ENCODE results near the gene UNC80.

UNC80 gene

GRCh38 chr2:209986415-209986814 is 214.8 kb downstream of the UNC80 start:
- no peak for DNase-seq (ENCODE audit: insufficient read length, low spot score)
- no peak for FAIRE-seq
- TF ChIP-seq POLR2AphosphoS5 (IDR thresholded peaks at IDR 0.05; ENCODE audit: low read depth, low read length), result no peak

DNA sequence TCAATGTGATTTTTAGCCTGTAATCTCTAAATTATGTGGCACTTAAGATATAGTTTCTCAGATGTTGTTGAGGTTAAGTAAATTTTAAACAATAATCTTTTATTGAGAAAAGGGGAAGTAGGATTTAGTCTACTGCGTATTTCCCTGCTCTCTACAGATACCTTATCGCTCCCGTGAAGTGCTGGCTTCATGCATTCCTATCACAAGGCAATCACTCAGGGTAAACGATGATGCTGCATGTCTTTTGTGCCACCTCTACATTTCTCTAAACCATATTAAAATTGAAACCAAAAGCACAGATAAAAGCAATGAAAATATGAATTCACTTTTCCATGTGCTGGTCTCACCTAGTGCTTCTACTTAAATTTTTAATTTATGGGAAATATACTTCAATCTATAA is 216.4 kb downstream of the UNC80 start:
- no peak for FAIRE-seq
- no peak for TF ChIP-seq POLR2A (IDR thresholded peaks at IDR 0.05; ENCODE audit: low read depth, low read length)
- peak; percentile 63; the same call in 1 of the 2 replicates for TF ChIP-seq SPI1 (IDR thresholded peaks at IDR 0.05; ENCODE audit: low read depth, low read length)
- no peak for DNase-seq (ENCODE audit: insufficient read length, low spot score)

GRCh38 chr2:209990838-209991237 is 219.2 kb downstream of the UNC80 start:
- TF ChIP-seq TAF1 (IDR thresholded peaks at IDR 0.05; ENCODE audit: low read depth, low read length), result no peak
- TF ChIP-seq POU2F2 (IDR thresholded peaks at IDR 0.05; ENCODE audit: low read depth, low read length), result no peak
- TF ChIP-seq POLR2A (IDR thresholded peaks at IDR 0.05; ENCODE audit: low read depth, low read length), result no peak
- TF ChIP-seq SPI1 (IDR thresholded peaks at IDR 0.05; ENCODE audit: low read depth, low read length), result no peak
- TF ChIP-seq POLR2AphosphoS5 (IDR thresholded peaks at IDR 0.05; ENCODE audit: low read depth, low read length), result no peak
- no peak for TF ChIP-seq PAX5 (IDR thresholded peaks at IDR 0.05; ENCODE audit: insufficient read depth, low read length, severe bottlenecking)
- DNase-seq (ENCODE audit: insufficient read length, low spot score), result no peak
- FAIRE-seq, result no peak

DNA sequence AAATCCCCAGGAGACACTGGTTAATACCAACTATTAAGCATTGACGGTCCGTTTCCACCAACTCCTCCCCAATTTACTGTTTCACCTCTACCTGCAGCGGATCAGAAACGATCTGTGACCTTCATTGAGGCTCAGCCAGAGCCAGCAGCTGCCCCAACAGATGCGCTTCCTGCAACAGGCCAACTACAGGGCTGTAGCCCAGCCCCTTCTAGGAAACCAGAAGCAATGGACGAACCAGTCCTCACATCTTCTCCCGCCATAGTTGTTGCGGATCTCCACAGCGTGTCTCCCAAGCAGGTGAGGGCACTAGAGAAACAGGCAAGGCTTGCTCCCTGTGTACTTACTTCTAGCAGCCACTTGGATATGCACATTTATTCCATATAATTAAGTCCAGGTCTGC is 222.3 kb downstream of the UNC80 start:
- DNase-seq (ENCODE audit: insufficient read length, low spot score) (no peak), FAIRE-seq (no peak)
- TF ChIP-seq SPI1 (IDR thresholded peaks at IDR 0.05; ENCODE audit: low read depth, low read length), result no peak
- TF ChIP-seq POLR2A (IDR thresholded peaks at IDR 0.05; ENCODE audit: low read depth, low read length), result no peak
- no peak for TF ChIP-seq POU2F2 (IDR thresholded peaks at IDR 0.05; ENCODE audit: low read depth, low read length)
- no peak for TF ChIP-seq PAX5 (IDR thresholded peaks at IDR 0.05; ENCODE audit: insufficient read depth, low read length, severe bottlenecking)
- no peak for TF ChIP-seq POLR2AphosphoS5 (IDR thresholded peaks at IDR 0.05; ENCODE audit: low read depth, low read length)
- TF ChIP-seq TAF1 (IDR thresholded peaks at IDR 0.05; ENCODE audit: low read depth, low read length), result no peak

DNA sequence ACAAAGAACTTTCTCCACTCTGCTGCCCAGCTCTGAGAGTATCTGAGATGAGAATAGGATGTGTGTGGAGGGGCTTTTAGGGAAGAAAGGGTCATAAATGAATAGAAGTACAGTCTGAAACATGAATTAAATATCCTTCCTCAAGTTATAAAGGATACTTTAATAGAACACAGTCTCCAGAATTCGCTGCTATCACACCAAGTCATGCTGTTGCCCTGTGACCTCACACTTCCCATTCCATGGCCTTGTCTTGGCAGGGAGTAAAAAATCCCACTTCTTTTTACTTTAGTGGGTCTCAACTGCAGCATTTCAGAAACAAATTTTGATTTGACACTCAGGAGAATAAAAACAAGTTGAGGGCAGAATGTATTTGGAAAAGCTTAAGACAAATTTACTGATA is 227.0 kb downstream of the UNC80 start:
- TF ChIP-seq SPI1 (IDR thresholded peaks at IDR 0.05; ENCODE audit: low read depth, low read length), result no peak
- TF ChIP-seq POLR2A (IDR thresholded peaks at IDR 0.05; ENCODE audit: low read depth, low read length), result no peak
- no peak for TF ChIP-seq PAX5 (IDR thresholded peaks at IDR 0.05; ENCODE audit: insufficient read depth, low read length, severe bottlenecking)
- TF ChIP-seq POU2F2 (IDR thresholded peaks at IDR 0.05; ENCODE audit: low read depth, low read length), result no peak
- no peak for TF ChIP-seq POLR2AphosphoS5 (IDR thresholded peaks at IDR 0.05; ENCODE audit: low read depth, low read length)
- no peak for TF ChIP-seq TAF1 (IDR thresholded peaks at IDR 0.05; ENCODE audit: low read depth, low read length)
- FAIRE-seq (no peak), DNase-seq (ENCODE audit: insufficient read length, low spot score) (no peak)

DNA sequence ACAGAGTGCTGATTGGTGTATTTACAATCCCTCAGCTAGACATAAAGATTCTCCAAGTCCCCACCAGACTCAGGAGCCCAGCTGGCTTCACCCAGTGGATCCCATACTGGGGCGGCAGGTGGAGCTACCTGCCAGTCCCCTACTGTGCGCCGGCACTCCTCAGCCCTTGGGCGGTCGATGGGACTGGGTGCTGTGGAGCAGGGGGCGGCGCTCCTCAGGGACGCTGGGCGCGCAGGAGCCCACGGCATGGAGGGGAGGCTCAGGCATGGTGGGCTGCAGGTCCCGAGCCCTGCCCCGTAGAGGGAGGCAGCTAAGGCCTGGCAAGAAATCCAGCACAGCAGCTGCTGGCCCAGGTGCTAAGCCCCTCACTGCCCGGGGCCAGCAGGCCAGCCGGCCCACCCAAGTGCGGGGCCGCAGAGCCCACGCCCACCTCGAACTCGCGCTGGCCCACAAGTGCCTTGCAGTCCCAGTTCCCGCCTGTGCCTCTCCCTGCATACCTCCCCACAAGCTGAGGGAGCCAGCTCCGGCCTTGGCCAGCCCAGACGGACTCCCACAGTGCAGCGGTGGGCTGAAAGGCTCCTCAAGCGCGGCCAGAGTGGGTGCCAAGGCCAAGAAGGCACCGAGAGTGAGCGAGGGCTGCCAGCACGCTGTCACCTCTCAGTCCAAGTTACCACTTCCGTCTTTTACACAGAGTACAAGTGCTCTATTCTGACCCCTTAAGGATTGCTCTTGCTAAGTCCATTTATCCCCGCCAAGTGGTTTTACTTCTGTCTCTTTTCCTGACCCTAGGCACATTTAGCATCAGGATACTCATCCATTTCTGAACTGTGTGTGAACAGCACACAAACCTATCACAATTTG is 229.1 kb downstream of the UNC80 start:
- FAIRE-seq, result no peak
- TF ChIP-seq TAF1 (IDR thresholded peaks at IDR 0.05; ENCODE audit: low read depth, low read length) (no peak), PAX5 (IDR thresholded peaks at IDR 0.05; ENCODE audit: insufficient read depth, low read length, severe bottlenecking) (no peak), POLR2AphosphoS5 (IDR thresholded peaks at IDR 0.05; ENCODE audit: low read depth, low read length) (no peak), POU2F2 (IDR thresholded peaks at IDR 0.05; ENCODE audit: low read depth, low read length) (no peak), SPI1 (IDR thresholded peaks at IDR 0.05; ENCODE audit: low read depth, low read length) (no peak), POLR2A (IDR thresholded peaks at IDR 0.05; ENCODE audit: low read depth, low read length) (no peak)

DNA sequence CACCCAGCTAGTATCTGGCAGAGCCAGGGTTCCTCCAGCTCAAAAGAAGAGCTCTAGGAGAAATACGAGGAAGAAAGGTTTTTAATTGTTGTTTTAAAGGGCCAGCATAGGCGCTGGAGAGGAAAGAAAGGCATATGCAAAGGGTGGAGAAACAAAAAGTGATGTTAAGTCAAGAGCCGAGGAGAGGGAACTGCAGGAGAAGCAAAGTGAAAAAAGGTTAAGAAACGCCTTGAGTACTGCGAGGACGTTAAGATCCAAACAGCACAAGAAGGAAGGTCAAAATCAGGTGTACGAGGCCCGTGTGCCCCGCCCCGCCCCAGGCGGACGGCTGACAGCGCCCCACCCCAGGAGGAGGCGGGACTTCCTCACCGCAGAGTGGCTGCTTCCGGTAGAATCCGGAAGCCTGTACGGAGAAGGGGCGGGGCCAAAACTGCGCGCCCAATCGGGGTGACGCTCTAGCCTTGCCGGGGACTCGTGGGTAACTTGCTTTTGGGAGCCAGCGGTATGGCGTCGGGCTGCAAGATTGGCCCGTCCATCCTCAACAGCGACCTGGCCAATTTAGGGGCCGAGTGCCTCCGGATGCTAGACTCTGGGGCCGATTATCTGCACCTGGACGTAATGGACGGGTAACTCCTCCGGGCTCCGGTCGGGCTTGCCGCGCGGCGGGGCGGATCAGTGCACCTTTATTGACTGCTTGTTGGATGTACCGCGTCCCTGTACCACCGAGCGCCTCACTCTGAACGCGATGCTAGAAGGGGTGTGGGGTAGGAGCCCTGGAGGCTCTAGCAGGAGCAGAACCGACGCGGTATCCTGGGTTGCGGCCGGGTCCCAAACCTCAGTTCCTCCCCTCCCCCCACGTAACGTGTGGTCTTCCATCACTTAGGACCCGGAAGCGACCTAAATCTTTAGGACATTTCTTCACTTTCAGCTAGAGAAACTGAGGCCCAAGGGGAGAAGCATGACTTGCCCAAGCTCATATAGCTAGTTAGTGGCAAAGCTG is 230.8 kb downstream of the UNC80 start, which contains the start of gene RPE:
TSS of gene RPE (plus strand) at position 481 of the 1,000 bp plus-strand sequence. CDS start at position 505, 24 bp downstream.
- TF ChIP-seq POLR2A (IDR thresholded peaks at IDR 0.05; ENCODE audit: low read depth, low read length) (peak; percentile 86), POU2F2 (IDR thresholded peaks at IDR 0.05; ENCODE audit: low read depth, low read length) (0 out of 2 replicates have a peak, but pooled peaks have one; percentile 7), POLR2AphosphoS5 (IDR thresholded peaks at IDR 0.05; ENCODE audit: low read depth, low read length) (peak; percentile 83), PAX5 (IDR thresholded peaks at IDR 0.05; ENCODE audit: insufficient read depth, low read length, severe bottlenecking) (no peak), TAF1 (IDR thresholded peaks at IDR 0.05; ENCODE audit: low read depth, low read length) (peak; percentile 57), SPI1 (IDR thresholded peaks at IDR 0.05; ENCODE audit: low read depth, low read length) (peak; percentile 66)
- FAIRE-seq (peak; percentile 97), DNase-seq (ENCODE audit: insufficient read length, low spot score) (peak; percentile 72)

More for the DNA sequence above, 229.1 kb downstream of the UNC80 start:
- no peak for DNase-seq (ENCODE audit: insufficient read length, low spot score)

- TF ChIP-seq POLR2A (IDR thresholded peaks at IDR 0.05; ENCODE audit: low read depth, low read length), result no peak
- no peak for TF ChIP-seq SPI1 (IDR thresholded peaks at IDR 0.05; ENCODE audit: low read depth, low read length)
- no peak for TF ChIP-seq TAF1 (IDR thresholded peaks at IDR 0.05; ENCODE audit: low read depth, low read length)
- TF ChIP-seq POLR2AphosphoS5 (IDR thresholded peaks at IDR 0.05; ENCODE audit: low read depth, low read length), result no peak
- TF ChIP-seq PAX5 (IDR thresholded peaks at IDR 0.05; ENCODE audit: insufficient read depth, low read length, severe bottlenecking), result no peak
- no peak for TF ChIP-seq POU2F2 (IDR thresholded peaks at IDR 0.05; ENCODE audit: low read depth, low read length)
- DNase-seq (ENCODE audit: insufficient read length, low spot score), result no peak
- no peak for FAIRE-seq
Observed at GRCh38 chr2:210003359-210003758, 231.7 kb downstream of the UNC80 start.

- TF ChIP-seq TAF1 (IDR thresholded peaks at IDR 0.05; ENCODE audit: low read depth, low read length), result no peak
- TF ChIP-seq SPI1 (IDR thresholded peaks at IDR 0.05; ENCODE audit: low read depth, low read length), result peak; percentile 23; the same call in 1 of the 2 replicates
- DNase-seq (ENCODE audit: insufficient read length, low spot score), result no peak
- FAIRE-seq, result no peak
Observed at GRCh38 chr2:210004881-210005280, 233.2 kb downstream of the UNC80 start.

Measured in GM12891 (cell line).